GM12878 (cell line): ENCODE measurements around the gene ZNF530. TPM values are rescaled to one million over a fixed set of nuclear protein-coding genes. Genes with fewer than 3 reads are reported as not detected.

ENCODE experiments used
- ATF7 ChIP-seq: fragments of 450-650 bp; IDR thresholded peaks from 2 replicates; pipeline ENCODE4 v1.6.1; 2016; ENCODE audit warnings: low read depth, mild to moderate bottlenecking
- CHD2 ChIP-seq: IDR thresholded peaks from 2 replicates; pipeline ENCODE4 v1.6.1; 2011; ENCODE audit warnings: low read depth, low read length, improper control_type of control experiment, borderline replicate concordance
- GATAD2B ChIP-seq: fragments of 450-650 bp; conservative IDR thresholded peaks from 2 replicates; pipeline ENCODE4 v1.6.1; 2017; ENCODE audit warnings: low read depth, mild to moderate bottlenecking, moderate library complexity
- HDAC2 ChIP-seq: fragments of 200-600 bp; sonication (generic); IDR thresholded peaks from 2 replicates; pipeline ENCODE4 v1.6.1; 2017
- HDAC6 ChIP-seq: fragments of 200-600 bp; sonication (generic); IDR thresholded peaks from one replicate; pipeline ENCODE4 v1.8.0; 2017; ENCODE audit warnings: antibody characterized with exemption; ENCODE audit not compliant: unreplicated experiment
- KAT2A ChIP-seq: conservative IDR thresholded peaks from 2 replicates; pipeline ENCODE4 v1.6.1; 2011; ENCODE audit warnings: low read depth, low read length; ENCODE audit not compliant: control insufficient read depth
- KDM1A ChIP-seq: fragments of 200-600 bp; sonication (generic); IDR thresholded peaks from 2 replicates; pipeline ENCODE4 v1.6.1; 2016; ENCODE audit warnings: borderline replicate concordance
- MAX ChIP-seq: IDR thresholded peaks from 2 replicates; pipeline ENCODE4 v1.6.1; 2012; ENCODE audit warnings: low read depth, low read length, improper control_type of control experiment
- MXI1 ChIP-seq: fragments of 150-350 bp; IDR thresholded peaks from 2 replicates; pipeline ENCODE4 v1.6.1; 2011; ENCODE audit warnings: low read depth, mild to moderate bottlenecking, inconsistent platforms, low read length, improper control_type of control experiment
- NFIC ChIP-seq: IDR thresholded peaks from 2 replicates; pipeline ENCODE4 v1.6.1; 2012; ENCODE audit warnings: low read depth, mild to moderate bottlenecking, inconsistent platforms, low read length, moderate library complexity
- NFYA ChIP-seq: IDR thresholded peaks from 2 replicates; pipeline ENCODE4 v1.6.1; 2011; ENCODE audit warnings: low read depth, mild to moderate bottlenecking, low read length, improper control_type of control experiment, borderline replicate concordance
- POLR2AphosphoS2 ChIP-seq: IDR thresholded peaks from 2 replicates; pipeline ENCODE4 v1.6.1; 2011; ENCODE audit warnings: low read depth, mild to moderate bottlenecking, low read length, improper control_type of control experiment, moderate library complexity
- POU2F2 ChIP-seq: IDR thresholded peaks from 3 replicates; pipeline ENCODE4 v1.6.1; 2011; ENCODE audit warnings: low read depth, mild to moderate bottlenecking, low read length, borderline replicate concordance
- RB1 ChIP-seq: fragments of 450-650 bp; formaldehyde crosslinking; IDR thresholded peaks from 2 replicates; pipeline ENCODE4 v1.6.1; 2017; ENCODE audit warnings: mild to moderate bottlenecking, borderline replicate concordance
- RCOR1 ChIP-seq: conservative IDR thresholded peaks from 2 replicates; pipeline ENCODE4 v1.6.1; 2012; ENCODE audit warnings: low read depth, low read length, improper control_type of control experiment
- SMAD1 ChIP-seq: fragments of 450-650 bp; IDR thresholded peaks from 2 replicates; pipeline ENCODE4 v1.6.1; 2018; ENCODE audit warnings: mild to moderate bottlenecking, low read depth; ENCODE audit not compliant: partially characterized antibody
- SP1 ChIP-seq: IDR thresholded peaks from one replicate; pipeline ENCODE4 v1.6.1; 2011; ENCODE audit warnings: low read depth, low read length
- SPI1 ChIP-seq: IDR thresholded peaks from 2 replicates; pipeline ENCODE4 v1.6.1; 2011; ENCODE audit warnings: low read depth, mild to moderate bottlenecking, low read length, moderate library complexity, borderline replicate concordance; ENCODE audit not compliant: insufficient read depth
- SRF ChIP-seq, 2 experiments: IDR thresholded peaks; 2 replicates each; pipeline ENCODE4 v1.6.1; 2011; ENCODE audit warnings: low read depth in 2 of 2, low read length in 2 of 2, mild to moderate bottlenecking in 1 of 2, moderate library complexity in 1 of 2
- STAT1 ChIP-seq: fragments of 450-650 bp; conservative IDR thresholded peaks from 2 replicates; pipeline ENCODE4 v1.6.1; 2014; ENCODE audit warnings: antibody characterized with exemption, mild to moderate bottlenecking
- TCF7 ChIP-seq: IDR thresholded peaks from 2 replicates; pipeline ENCODE4 v1.6.1; 2014; ENCODE audit warnings: antibody characterized with exemption, borderline replicate concordance
- USF2 ChIP-seq: IDR thresholded peaks from 2 replicates; pipeline ENCODE4 v1.6.1; 2011; ENCODE audit warnings: low read depth, low read length, improper control_type of control experiment, borderline replicate concordance
- ZNF274 ChIP-seq: IDR thresholded peaks from one replicate; pipeline ENCODE4 v1.8.0; 2011; ENCODE audit not compliant: insufficient read length, insufficient read depth
- ZNF592 ChIP-seq: fragments of 450-650 bp; IDR thresholded peaks from 2 replicates; pipeline ENCODE4 v1.6.1; 2017; ENCODE audit warnings: mild to moderate bottlenecking, moderate library complexity
- ZNF622 ChIP-seq: fragments of 450-650 bp; IDR thresholded peaks from 2 replicates; pipeline ENCODE4 v1.6.1; 2017; ENCODE audit warnings: mild to moderate bottlenecking, inconsistent platforms
- ZSCAN29 ChIP-seq: fragments of 450-650 bp; IDR thresholded peaks from 2 replicates; pipeline ENCODE4 v1.6.1; 2017; ENCODE audit warnings: mild to moderate bottlenecking, moderate library complexity
- polyA plus RNA-seq, 11 experiments: library from polyadenylated mRNA; depleted of rRNA in 4 of 11; unstranded in 6 of 11; stranded (reverse) in 5 of 11; fragments of >200 nt; fragmentation: Nextera tagmentation in 4 of 11; fragmentation: Illumina TruSeq in 1 of 11; extraction: Ambion mirVana in 4 of 11; extraction: Trizol in 1 of 11; gene quantifications; 1 replicate in 1 of 11; 2 replicates in 10 of 11; pipeline versions ENCODE4 v1.2.1 to v1.2.3, GENCODE V29; 2011 to 2016; ENCODE audit warnings: inconsistent platforms in 2 of 11, missing spikeins in 2 of 11, low read depth in 1 of 11
- total RNA-seq, 4 experiments: library from RNA; depleted of rRNA in 3 of 4; stranded (reverse); fragments of >200 nt in 3 of 4; fragmentation: Illumina TruSeq in 1 of 4; extraction: Trizol in 1 of 4; gene quantifications; 2 replicates each; pipeline versions ENCODE4 v1.2.1 to v1.2.3, GENCODE V29; 2013 to 2021

Gene ZNF530
- total and polyA plus RNA-seq, 10 of the 15 experiments (the other 5 are each of a cell fraction or from before 2014, with no cell fraction given) = 1.9 to 9.3 (median 6.6) TPM

GRCh38 chr19:57578487-57579205 lies 21.0 kb upstream of the ZNF530 start, which contains the start of gene ZNF416 (continued):
- TF ChIP-seq HDAC6 = no peak
- no peak for TF ChIP-seq ZNF592
- TF ChIP-seq ZNF274 = no peak
- TF ChIP-seq SMAD1 = no peak
- TF ChIP-seq RCOR1 = peak; percentile 72; the same call in 1 of the 2 replicates
- TF ChIP-seq NFYA = no peak; the same call in 1 of the 2 replicates
- peak; percentile 72 for TF ChIP-seq MXI1
- no peak for TF ChIP-seq ZSCAN29
- TF ChIP-seq ATF7 = no peak
- no peak for TF ChIP-seq KAT2A
- TF ChIP-seq HDAC2 = no peak
- no peak for TF ChIP-seq POLR2AphosphoS2
- TF ChIP-seq KDM1A = no peak
- no peak for TF ChIP-seq NFIC
- peak; percentile 92 for TF ChIP-seq CHD2
- no peak for TF ChIP-seq TCF7
- TF ChIP-seq SPI1 = no peak
- TF ChIP-seq STAT1 = no peak
- peak; percentile 51; the same call in 1 of the 2 replicates for TF ChIP-seq GATAD2B
- peak; percentile 76; the same call in 1 of the 3 replicates for TF ChIP-seq POU2F2
- TF ChIP-seq SRF (IDR thresholded peaks at IDR 0.05; ENCODE audit: low read depth in 2 of 2, low read length in 2 of 2) = 0 out of 4 replicates have a peak, but pooled peaks of 1 of the 2 experiments have one; percentile 10
- TF ChIP-seq RB1 = no peak
- no peak for TF ChIP-seq ZNF622
- peak; percentile 79 for TF ChIP-seq SP1
- TF ChIP-seq MAX = 0 out of 2 replicates have a peak, but pooled peaks have one; percentile 31
- no peak for TF ChIP-seq USF2
